ENCODE results near the gene FBLN2.

The FBLN2 gene

GRCh38 chr3:13633176-13633575, 84.3 kb downstream of the FBLN2 start:
- no peaks in the 10 kb centered on the region for H3K4me1 ChIP-seq (ENCODE audit: control insufficient read depth in 1 of 2, insufficient read depth in 2 of 2, low read length in 2 of 2)
- no peaks in the 10 kb centered on the region for H3K9me3 ChIP-seq (ENCODE audit: insufficient read depth, low read depth, low read length)
- no peak overlapping the region for H3K23ac ChIP-seq (ENCODE audit: low read length)
- no peak overlapping the region for H2AFZ ChIP-seq (ENCODE audit: insufficient read depth, low read length, poor library complexity)
- no peak overlapping the region for H2BK120ac ChIP-seq (ENCODE audit: insufficient read depth, low read length, poor library complexity)
- no peaks in the 10 kb centered on the region for H3K27me3 ChIP-seq (ENCODE audit: insufficient read depth, low read length)
- no peak overlapping the region for H4K12ac ChIP-seq (ENCODE audit: low read depth, low read length)
- no peaks in the 10 kb centered on the region for H3K79me1 ChIP-seq (ENCODE audit: low read length)
- no CpG with 5 or more reads among the region's 13 CpGs for WGBS (ENCODE audit: extremely low coverage, insufficient coverage, insufficient read length)
- no peak overlapping the region for H3K14ac ChIP-seq (ENCODE audit: low read length)
- H3K9ac ChIP-seq (ENCODE audit: low read length), result no peak overlapping the region
- no peak overlapping the region for H3K27ac ChIP-seq (ENCODE audit: low read depth, low read length)
- no peak overlapping the region for H4K91ac ChIP-seq (ENCODE audit: low read depth, low read length)
- no peak overlapping the region for H4K8ac ChIP-seq (ENCODE audit: low read depth, low read length)
- no peak for DNase-seq
- H3K4me3 ChIP-seq (ENCODE audit: low read depth, low read length), result no peak overlapping the region
- H3K79me2 ChIP-seq (ENCODE audit: control insufficient read depth, insufficient read depth, low read length, poor library complexity), result no peaks in the 10 kb centered on the region
- H3K4ac ChIP-seq (ENCODE audit: low read depth, low read length), result no peak overlapping the region
- no peak overlapping the region for H3K4me2 ChIP-seq (ENCODE audit: low read length)
- no peaks in the 10 kb centered on the region for H3K36me3 ChIP-seq (ENCODE audit: control insufficient read depth in 1 of 2, insufficient read depth in 2 of 2, low read length in 2 of 2)
- no peak overlapping the region for H3K18ac ChIP-seq (ENCODE audit: low read length)
- H2BK12ac ChIP-seq (ENCODE audit: low read length), result no peak overlapping the region
- H2BK5ac ChIP-seq (ENCODE audit: low read depth, low read length, poor library complexity), result no peak overlapping the region
- H2AK5ac ChIP-seq (ENCODE audit: low read length), result no peak overlapping the region

- no peaks in the 10 kb centered on the region for H3K79me2 ChIP-seq (ENCODE audit: control insufficient read depth, insufficient read depth, low read length, poor library complexity)
- no peak overlapping the region for H3K18ac ChIP-seq (ENCODE audit: low read length)
- no peak overlapping the region for H4K91ac ChIP-seq (ENCODE audit: low read depth, low read length)
- no peak overlapping the region for H3K4ac ChIP-seq (ENCODE audit: low read depth, low read length)
- H3K4me2 ChIP-seq (ENCODE audit: low read length), result no peak overlapping the region
- no peak overlapping the region for H2BK5ac ChIP-seq (ENCODE audit: low read depth, low read length, poor library complexity)
- no peaks in the 10 kb centered on the region for H3K9me3 ChIP-seq (ENCODE audit: insufficient read depth, low read depth, low read length)
- H2BK120ac ChIP-seq (ENCODE audit: insufficient read depth, low read length, poor library complexity), result no peak overlapping the region
- H4K12ac ChIP-seq (ENCODE audit: low read depth, low read length), result no peak overlapping the region
- peaks cover 0 to 3% of the 10 kb centered on the region in 2 experiments for H3K4me1 ChIP-seq (ENCODE audit: control insufficient read depth in 1 of 2, insufficient read depth in 2 of 2, low read length in 2 of 2)
- no peak overlapping the region for H3K23ac ChIP-seq (ENCODE audit: low read length)
- H4K8ac ChIP-seq (ENCODE audit: low read depth, low read length), result no peak overlapping the region
- H3K36me3 ChIP-seq (ENCODE audit: control insufficient read depth in 1 of 2, insufficient read depth in 2 of 2, low read length in 2 of 2), result no peaks in the 10 kb centered on the region
- no CpG with 5 or more reads among the region's 18 CpGs for whole genome bisulfite sequencing (ENCODE audit: extremely low coverage, insufficient coverage, insufficient read length)
- H2BK12ac ChIP-seq (ENCODE audit: low read length), result no peak overlapping the region
- H3K9ac ChIP-seq (ENCODE audit: low read length), result no peak overlapping the region
- no peaks in the 10 kb centered on the region for H3K27me3 ChIP-seq (ENCODE audit: insufficient read depth, low read length)
- H3K79me1 ChIP-seq (ENCODE audit: low read length), result no peaks in the 10 kb centered on the region
- H3K14ac ChIP-seq (ENCODE audit: low read length), result no peak overlapping the region
- H3K27ac ChIP-seq (ENCODE audit: low read depth, low read length), result no peak overlapping the region
- H3K4me3 ChIP-seq (ENCODE audit: low read depth, low read length), result no peak overlapping the region
- no peak for DNase-seq
- H2AK5ac ChIP-seq (ENCODE audit: low read length), result no peak overlapping the region
- H2AFZ ChIP-seq (ENCODE audit: insufficient read depth, low read length, poor library complexity), result no peak overlapping the region
Observed at GRCh38 chr3:13634151-13634550, 85.2 kb downstream of the FBLN2 start.

- Histone ChIP-seq H3K4me2 (ENCODE audit: low read length) (no peak overlapping the region), H3K4me1 (ENCODE audit: control insufficient read depth in 1 of 2, insufficient read depth in 2 of 2, low read length in 2 of 2) (peaks cover 0 to 3% of the 10 kb centered on the region in 2 experiments)
- WGBS (ENCODE audit: extremely low coverage, insufficient coverage, insufficient read length), result no CpG with 5 or more reads among the region's 10 CpGs
Observed at GRCh38 chr3:13634615-13635014, 85.7 kb downstream of the FBLN2 start.

DNA sequence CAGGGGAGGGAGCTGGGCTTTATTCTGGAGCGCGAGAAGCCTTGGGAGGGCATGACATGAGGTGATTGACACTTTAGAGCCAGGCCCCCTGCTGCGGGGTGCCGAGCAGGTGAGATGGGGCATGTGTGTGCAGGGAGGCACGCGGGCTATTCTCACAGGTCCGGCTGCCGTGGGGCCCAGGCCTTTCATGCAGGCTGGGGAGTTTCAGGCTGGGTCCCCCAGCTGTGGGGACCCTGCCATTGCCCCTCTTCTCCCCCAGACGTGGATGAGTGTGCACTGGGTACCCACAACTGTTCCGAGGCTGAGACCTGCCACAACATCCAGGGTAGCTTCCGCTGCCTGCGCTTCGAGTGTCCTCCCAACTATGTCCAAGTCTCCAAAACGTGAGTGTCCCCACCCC, 87.3 kb downstream of the FBLN2 start:
- no peak overlapping the region for H4K91ac ChIP-seq (ENCODE audit: low read depth, low read length)
- no peak overlapping the region for H2AFZ ChIP-seq (ENCODE audit: insufficient read depth, low read length, poor library complexity)
- H3K79me1 ChIP-seq (ENCODE audit: low read length), result no peaks in the 10 kb centered on the region
- H2BK5ac ChIP-seq (ENCODE audit: low read depth, low read length, poor library complexity), result no peak overlapping the region
- no peak overlapping the region for H3K4me2 ChIP-seq (ENCODE audit: low read length)
- H2BK12ac ChIP-seq (ENCODE audit: low read length), result no peak overlapping the region
- H3K14ac ChIP-seq (ENCODE audit: low read length), result no peak overlapping the region
- H4K12ac ChIP-seq (ENCODE audit: low read depth, low read length), result no peak overlapping the region
- H2AK5ac ChIP-seq (ENCODE audit: low read length), result no peak overlapping the region
- H3K9me3 ChIP-seq (ENCODE audit: insufficient read depth, low read depth, low read length), result no peaks in the 10 kb centered on the region
- H3K9ac ChIP-seq (ENCODE audit: low read length), result no peak overlapping the region
- H3K18ac ChIP-seq (ENCODE audit: low read length), result no peak overlapping the region
- peaks cover 0 to 3% of the 10 kb centered on the region in 2 experiments for H3K4me1 ChIP-seq (ENCODE audit: control insufficient read depth in 1 of 2, insufficient read depth in 2 of 2, low read length in 2 of 2)
- WGBS (ENCODE audit: extremely low coverage, insufficient coverage, insufficient read length), result no CpG with 5 or more reads among the region's 14 CpGs
- no peaks in the 10 kb centered on the region for H3K27me3 ChIP-seq (ENCODE audit: insufficient read depth, low read length)
- H4K8ac ChIP-seq (ENCODE audit: low read depth, low read length), result no peak overlapping the region
- DNase-seq, result no peak
- no peaks in the 10 kb centered on the region for H3K36me3 ChIP-seq (ENCODE audit: control insufficient read depth in 1 of 2, insufficient read depth in 2 of 2, low read length in 2 of 2)
- H3K27ac ChIP-seq (ENCODE audit: low read depth, low read length), result no peak overlapping the region
- no peak overlapping the region for H3K4me3 ChIP-seq (ENCODE audit: low read depth, low read length)
- H3K79me2 ChIP-seq (ENCODE audit: control insufficient read depth, insufficient read depth, low read length, poor library complexity), result no peaks in the 10 kb centered on the region
- no peak overlapping the region for H3K23ac ChIP-seq (ENCODE audit: low read length)
- H3K4ac ChIP-seq (ENCODE audit: low read depth, low read length), result no peak overlapping the region
- H2BK120ac ChIP-seq (ENCODE audit: insufficient read depth, low read length, poor library complexity), result no peak overlapping the region

More at GRCh38 chr3:13634615-13635014, 85.7 kb downstream of the FBLN2 start:
- H4K12ac ChIP-seq (ENCODE audit: low read depth, low read length), result no peak overlapping the region
- H3K4ac ChIP-seq (ENCODE audit: low read depth, low read length), result no peak overlapping the region
- no peak overlapping the region for H3K18ac ChIP-seq (ENCODE audit: low read length)
- H3K79me1 ChIP-seq (ENCODE audit: low read length), result no peaks in the 10 kb centered on the region
- no peaks in the 10 kb centered on the region for H3K9me3 ChIP-seq (ENCODE audit: insufficient read depth, low read depth, low read length)
- H2BK12ac ChIP-seq (ENCODE audit: low read length), result no peak overlapping the region
- H2AK5ac ChIP-seq (ENCODE audit: low read length), result no peak overlapping the region
- H4K91ac ChIP-seq (ENCODE audit: low read depth, low read length), result no peak overlapping the region
- H3K27me3 ChIP-seq (ENCODE audit: insufficient read depth, low read length), result no peaks in the 10 kb centered on the region
- H3K79me2 ChIP-seq (ENCODE audit: control insufficient read depth, insufficient read depth, low read length, poor library complexity), result no peaks in the 10 kb centered on the region
- H4K8ac ChIP-seq (ENCODE audit: low read depth, low read length), result no peak overlapping the region
- no peak overlapping the region for H2AFZ ChIP-seq (ENCODE audit: insufficient read depth, low read length, poor library complexity)
- H3K14ac ChIP-seq (ENCODE audit: low read length), result no peak overlapping the region
- H2BK120ac ChIP-seq (ENCODE audit: insufficient read depth, low read length, poor library complexity), result no peak overlapping the region
- H2BK5ac ChIP-seq (ENCODE audit: low read depth, low read length, poor library complexity), result no peak overlapping the region
- no peak overlapping the region for H3K27ac ChIP-seq (ENCODE audit: low read depth, low read length)
- DNase-seq, result no peak
- H3K9ac ChIP-seq (ENCODE audit: low read length), result no peak overlapping the region
- H3K36me3 ChIP-seq (ENCODE audit: control insufficient read depth in 1 of 2, insufficient read depth in 2 of 2, low read length in 2 of 2), result no peaks in the 10 kb centered on the region
- no peak overlapping the region for H3K4me3 ChIP-seq (ENCODE audit: low read depth, low read length)
- H3K23ac ChIP-seq (ENCODE audit: low read length), result no peak overlapping the region
